Upper lobe of left lung (tissue), 4 donors: ENCODE data around the gene DIAPH1.

Source experiments
- CTCF ChIP-seq, 6 experiments: fragments of 450-650 bp in 4 of 6; fragments of 200-600 bp in 2 of 6; sonication (generic) in 2 of 6; IDR thresholded peaks; one replicate each; pipeline ENCODE4 v1.5.1; 2016 to 2019; ENCODE audit warnings: antibody characterized with exemption in 6 of 6
- EP300 ChIP-seq, 4 donors: sonication (generic); formaldehyde crosslinking; IDR thresholded peaks; one replicate each; pipeline ENCODE4 v1.5.1; 2017; ENCODE audit warnings: antibody characterized with exemption in 4 of 4, control low read depth in 2 of 4
- POLR2AphosphoS5 ChIP-seq, 2 donors: sonication (generic); formaldehyde crosslinking; IDR thresholded peaks; one replicate each; pipeline ENCODE4 v1.5.1; 2017; ENCODE audit warnings: antibody characterized with exemption in 2 of 2

- TF ChIP-seq POLR2AphosphoS5 (IDR thresholded peaks at IDR 0.05), result no peak
- TF ChIP-seq CTCF (IDR thresholded peaks at IDR 0.05), result no peak
- TF ChIP-seq EP300 (IDR thresholded peaks at IDR 0.05), result no peak
These were observed 107.8 kb downstream of the DIAPH1 start for GRCh38 chr5:141510850-141511601.
